GM13977 (cell line): Measurements from ENCODE around the gene APOC3.

Experiments used
- DNase-seq: peaks from one replicate; pipeline ENCODE4 v3.0.0; 2012; ENCODE audit warnings: low spot score
- in situ Hi-C: fragments of 300-500 bp; cut with MboI; formaldehyde crosslinking; loops from one replicate; pipeline ENCODE4 v1.12.0; 2022; ENCODE audit warnings: low sequenced_read_pairs, low pct_unique_long_range_greater_than_20kb, mixed read lengths, inconsistent platforms; ENCODE audit not compliant: unreplicated experiment
- TF ChIP-seq, protein P1 (sequence below): IDR thresholded peaks from 2 replicates; pipeline ENCODE4 v1.5.1; 2012; ENCODE audit warnings: mild to moderate bottlenecking, control low read depth; ENCODE audit not compliant: insufficient read depth; ENCODE audit errors: extremely low read depth, missing control alignments

The APOC3 gene

DNA sequence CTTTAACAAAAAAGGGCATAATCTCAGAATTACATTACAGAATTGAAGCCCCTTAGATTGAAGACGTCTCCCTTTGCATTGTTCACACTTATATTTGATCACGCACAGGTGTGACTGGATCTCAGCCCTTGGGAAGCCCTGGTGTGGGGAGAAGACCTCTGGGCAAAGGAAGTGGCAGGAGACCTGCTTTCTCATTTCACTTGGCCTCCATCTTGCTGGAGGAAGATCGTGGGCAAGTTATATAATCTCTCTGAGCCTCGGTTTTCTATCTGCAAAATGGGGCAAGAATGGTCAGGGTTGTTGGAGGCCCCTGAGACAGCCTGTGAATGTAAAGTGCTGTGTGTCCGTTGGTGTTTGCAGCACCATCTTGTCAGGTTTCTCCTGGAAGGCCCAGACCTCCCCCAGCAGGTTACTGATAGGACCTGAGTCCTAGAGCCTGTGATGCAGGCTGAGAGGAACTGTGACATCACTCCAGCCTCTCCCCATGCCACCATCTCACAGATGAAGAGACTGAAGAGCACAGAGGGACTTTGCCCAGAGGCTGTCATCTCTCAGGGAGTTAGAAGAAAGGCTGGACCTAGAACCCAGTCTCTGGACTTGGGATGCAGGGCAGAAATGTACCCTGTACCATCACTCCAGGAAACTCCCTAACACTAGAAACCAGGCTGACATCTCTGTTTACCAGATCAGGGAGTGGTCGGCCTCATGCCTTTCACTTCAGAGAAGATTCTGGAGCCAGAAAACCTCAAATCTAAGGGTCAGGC is 8.8 kb downstream of the APOC3 start:
- no peak for DNase-seq
- TF ChIP-seq, protein P1, sequence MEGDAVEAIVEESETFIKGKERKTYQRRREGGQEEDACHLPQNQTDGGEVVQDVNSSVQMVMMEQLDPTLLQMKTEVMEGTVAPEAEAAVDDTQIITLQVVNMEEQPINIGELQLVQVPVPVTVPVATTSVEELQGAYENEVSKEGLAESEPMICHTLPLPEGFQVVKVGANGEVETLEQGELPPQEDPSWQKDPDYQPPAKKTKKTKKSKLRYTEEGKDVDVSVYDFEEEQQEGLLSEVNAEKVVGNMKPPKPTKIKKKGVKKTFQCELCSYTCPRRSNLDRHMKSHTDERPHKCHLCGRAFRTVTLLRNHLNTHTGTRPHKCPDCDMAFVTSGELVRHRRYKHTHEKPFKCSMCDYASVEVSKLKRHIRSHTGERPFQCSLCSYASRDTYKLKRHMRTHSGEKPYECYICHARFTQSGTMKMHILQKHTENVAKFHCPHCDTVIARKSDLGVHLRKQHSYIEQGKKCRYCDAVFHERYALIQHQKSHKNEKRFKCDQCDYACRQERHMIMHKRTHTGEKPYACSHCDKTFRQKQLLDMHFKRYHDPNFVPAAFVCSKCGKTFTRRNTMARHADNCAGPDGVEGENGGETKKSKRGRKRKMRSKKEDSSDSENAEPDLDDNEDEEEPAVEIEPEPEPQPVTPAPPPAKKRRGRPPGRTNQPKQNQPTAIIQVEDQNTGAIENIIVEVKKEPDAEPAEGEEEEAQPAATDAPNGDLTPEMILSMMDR: no peak
- in situ Hi-C loops: no loop called here

DNA sequence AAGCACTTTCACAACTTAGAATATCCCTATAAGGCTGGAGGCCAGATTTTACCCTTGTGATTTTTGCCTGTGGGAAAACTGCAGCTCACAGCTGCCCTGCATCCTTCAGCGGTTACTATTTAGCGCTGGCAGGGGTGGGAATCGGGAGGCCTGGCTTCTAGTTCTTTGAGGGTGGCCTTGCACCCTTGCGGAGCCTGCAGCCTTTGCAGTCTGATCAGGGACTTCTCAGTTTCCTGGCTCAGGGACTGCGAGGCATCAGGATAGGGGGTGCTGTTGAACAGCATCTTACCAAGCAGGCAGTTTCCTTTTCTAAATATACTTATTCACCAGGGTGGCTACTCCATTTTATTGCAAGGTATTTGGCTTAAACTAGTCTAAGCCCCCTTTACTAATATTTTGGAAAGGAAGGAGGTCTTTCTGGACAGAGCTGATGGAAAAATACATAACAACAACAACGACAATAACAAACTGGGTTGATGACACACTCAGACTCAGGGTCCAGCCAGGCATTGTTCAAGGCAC is 10.6 kb downstream of the APOC3 start:
- in situ Hi-C loops: no loop called here
- TF ChIP-seq, protein P1: peak; percentile 20
- no peak for DNase-seq

DNA sequence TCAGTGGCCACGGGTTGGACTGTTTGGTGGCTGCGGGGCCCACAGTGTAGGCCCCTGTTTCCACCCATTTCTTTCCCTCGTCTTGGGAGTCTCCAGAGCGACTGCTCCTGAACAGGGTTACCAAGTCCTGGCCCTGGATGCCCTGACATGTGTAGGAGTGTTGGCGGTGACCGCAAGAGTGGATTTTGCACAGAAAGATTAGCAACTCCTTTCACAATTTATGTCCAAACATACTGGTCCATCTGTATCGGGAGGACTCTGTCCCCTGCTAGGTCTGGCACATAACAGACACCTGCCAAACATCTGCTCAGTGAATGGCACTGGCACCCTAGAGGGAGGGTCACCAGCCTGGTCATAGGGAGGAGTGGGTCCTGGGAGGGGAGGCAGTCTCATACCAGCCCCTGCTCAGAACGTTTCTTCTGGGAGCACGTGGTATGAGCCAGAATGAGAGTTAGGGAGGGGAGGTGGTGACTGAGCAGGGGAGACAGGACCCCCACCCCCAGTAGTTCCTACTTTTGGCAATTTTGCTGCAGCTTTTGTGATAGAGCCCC is 11.1 kb downstream of the APOC3 start:
- in situ Hi-C loops: no loop called here
- no peak for DNase-seq
- TF ChIP-seq, protein P1: no peak

DNA sequence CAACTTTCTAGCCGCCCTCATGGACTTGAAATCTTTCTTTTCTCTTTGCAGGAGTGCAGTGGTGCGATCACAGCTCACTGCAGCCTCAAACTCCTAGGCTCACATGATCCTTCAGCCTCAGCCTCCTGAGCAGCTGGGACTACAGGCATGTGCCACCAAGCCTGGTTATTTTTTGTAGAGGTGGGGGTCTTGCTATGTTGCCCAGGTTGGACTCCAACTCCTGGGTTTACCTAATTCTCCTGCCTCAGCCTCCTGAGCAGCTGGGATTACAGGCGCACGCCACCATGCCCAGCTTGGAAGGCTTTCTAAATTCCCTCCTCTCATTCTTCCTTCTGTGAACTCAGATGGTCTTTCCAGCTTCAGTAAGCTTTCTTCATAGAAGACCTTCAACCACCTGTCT is 12.4 kb downstream of the APOC3 start:
- no peak for DNase-seq
- in situ Hi-C loops: no loop called here
- TF ChIP-seq, protein P1: no peak

DNA sequence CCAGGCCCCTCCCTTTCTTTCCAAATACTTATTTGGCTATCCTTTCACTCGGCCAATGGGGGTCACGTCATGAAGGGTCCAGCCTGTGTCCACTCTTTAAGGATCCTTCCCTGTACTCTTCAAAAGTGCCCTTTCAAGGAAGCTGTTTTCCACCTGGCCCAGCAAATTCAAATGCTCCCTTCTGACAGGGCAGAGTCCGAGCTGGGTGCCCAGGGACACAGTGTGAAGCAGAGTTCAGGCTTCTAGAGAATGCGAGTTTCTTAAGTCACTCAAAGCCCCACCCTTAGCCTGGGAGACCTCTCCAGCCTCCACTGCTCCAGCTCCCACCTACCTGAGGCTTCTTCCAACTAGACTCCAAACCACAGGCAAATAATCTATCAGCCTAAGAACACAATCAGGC is 13.2 kb downstream of the APOC3 start:
- TF ChIP-seq, protein P1: no peak
- DNase-seq: no peak
- in situ Hi-C loops: no loop called here

DNA sequence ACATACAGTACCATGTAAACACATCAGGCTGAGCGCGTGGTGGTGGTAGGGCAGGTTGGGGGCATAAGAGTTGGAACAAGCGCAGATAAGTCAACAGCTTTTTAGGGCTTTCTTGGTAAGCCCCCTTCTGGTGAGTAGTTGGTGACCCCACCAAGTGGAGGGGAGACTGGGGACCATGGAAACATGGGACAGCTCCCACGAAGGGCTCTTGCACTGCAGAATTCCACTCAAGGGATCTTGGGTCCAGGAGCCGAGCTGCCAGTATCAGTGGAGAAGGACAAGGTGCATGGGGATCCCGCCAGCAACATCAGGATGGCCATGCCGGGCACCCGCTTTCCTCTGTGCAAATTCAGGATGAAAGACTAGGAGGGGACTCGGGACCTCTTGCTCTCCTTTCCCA is 14.0 kb downstream of the APOC3 start:
- TF ChIP-seq, protein P1: no peak
- in situ Hi-C loops: no loop called here
- no peak for DNase-seq
